Activated naive CD4-positive, alpha-beta T cell treated with Interleukin-2 at 50 U/mL for 16 hours (primary cell): ENCODE measurements around the gene SRD5A1.
A peak's percentile ranks its signal among the peaks of the same experiment; 100 is the strongest.

Experiments used
- DNase-seq: peaks from one replicate; pipeline ENCODE4 v3.0.0-alpha.2; 2020

SRD5A1 gene

GRCh38 chr5:6632888-6633468 lies at the start of gene SRD5A1, which contains the start of gene NSUN2:
Gene SRD5A1, plus strand, starts transcription at chr5:6633440. Its CDS starts 137 bp downstream, at chr5:6633577.
Gene NSUN2, minus strand, starts transcription at chr5:6633044. Its CDS starts 65 bp downstream, at chr5:6632979.
- peak; percentile 90 for DNase-seq

GRCh38 chr5:6584101-6584645 lies 49.1 kb upstream of the SRD5A1 start:
- no peak for DNase-seq

- no peak for DNase-seq
Observed at GRCh38 chr5:6584727-6585126, 48.5 kb upstream of the SRD5A1 start.

- no peak for DNase-seq
Observed at GRCh38 chr5:6585168-6585567, 48.1 kb upstream of the SRD5A1 start.

GRCh38 chr5:6585939-6586646 lies 47.1 kb upstream of the SRD5A1 start:
- no peak for DNase-seq

- no peak for DNase-seq
Observed at GRCh38 chr5:6586647-6587042, 46.6 kb upstream of the SRD5A1 start.

- DNase-seq = no peak
Observed at GRCh38 chr5:6587171-6587570, 46.1 kb upstream of the SRD5A1 start.

- no peak for DNase-seq
Observed at GRCh38 chr5:6590581-6590980, 42.7 kb upstream of the SRD5A1 start.

- DNase-seq = no peak
Observed at GRCh38 chr5:6591671-6592288, 41.5 kb upstream of the SRD5A1 start.

- no peak for DNase-seq
Observed at GRCh38 chr5:6592601-6593000, 40.6 kb upstream of the SRD5A1 start.

- no peak for DNase-seq
Observed at GRCh38 chr5:6593148-6594016, 39.9 kb upstream of the SRD5A1 start.

GRCh38 chr5:6594066-6594465 lies 39.2 kb upstream of the SRD5A1 start:
- no peak for DNase-seq

GRCh38 chr5:6595405-6595804 lies 37.8 kb upstream of the SRD5A1 start:
- DNase-seq = no peak

- no peak for DNase-seq
Observed at GRCh38 chr5:6596388-6596787, 36.9 kb upstream of the SRD5A1 start.

- no peak for DNase-seq
Observed at GRCh38 chr5:6597557-6597956, 35.7 kb upstream of the SRD5A1 start.

GRCh38 chr5:6598351-6598900 lies 34.8 kb upstream of the SRD5A1 start:
- no peak for DNase-seq

- no peak for DNase-seq
Observed at GRCh38 chr5:6599739-6600138, 33.5 kb upstream of the SRD5A1 start.

GRCh38 chr5:6601271-6601670 lies 32.0 kb upstream of the SRD5A1 start:
- no peak for DNase-seq

- no peak for DNase-seq
Observed at GRCh38 chr5:6601816-6602215, 31.4 kb upstream of the SRD5A1 start.

- no peak for DNase-seq
Observed at GRCh38 chr5:6602441-6602840, 30.8 kb upstream of the SRD5A1 start.

GRCh38 chr5:6603643-6604042 lies 29.6 kb upstream of the SRD5A1 start:
- no peak for DNase-seq

GRCh38 chr5:6604341-6604740 lies 28.9 kb upstream of the SRD5A1 start:
- DNase-seq = no peak

- DNase-seq = no peak
Observed at GRCh38 chr5:6604946-6605345, 28.3 kb upstream of the SRD5A1 start.
